ENCODE results near the gene FOXO6. TPM values are rescaled to one million over a fixed set of nuclear protein-coding genes. Genes with fewer than 3 reads are reported as not detected.

Gene FOXO6
- polyA plus RNA-seq, 1 of the 3 experiments (the other 2 are of a cell fraction): 0.35 TPM

GRCh38 chr1:41409825-41410224 lies 48.6 kb downstream of the FOXO6 start:
- POLR2A ChIA-PET: no interaction called here
- no peaks in the 10 kb centered on the region for H3K9me3 ChIP-seq
- CTCF ChIA-PET: interaction anchor here (1.1 to 3.2 kb wide), 3 partner anchors 9 to 127 kb away, joined by 3 to 13 read pairs (median 7); no protein-coding TSS in a partner anchor

More at GRCh38 chr1:41409825-41410224, 48.6 kb downstream of the FOXO6 start:
- no peaks in the 10 kb centered on the region for H3F3A ChIP-seq (replicated peaks; ENCODE audit: insufficient read depth)
- TF ChIP-seq NFIC (IDR thresholded peaks at IDR 0.05; ENCODE audit: borderline replicate concordance) (no peak), MEF2A (IDR thresholded peaks at IDR 0.05; ENCODE audit: borderline replicate concordance, low read depth) (no peak), RXRA (IDR thresholded peaks at IDR 0.05; ENCODE audit: borderline replicate concordance, low read depth) (no peak), GATA2 (CRISPR knock-in tag; IDR thresholded peaks at IDR 0.05) (no peak), IRF3 (IDR thresholded peaks at IDR 0.05; ENCODE audit: low read depth, low read length) (no peak), SIN3A (IDR thresholded peaks at IDR 0.05; ENCODE audit: borderline replicate concordance, low read depth, low read length) (no peak), RAD21 (IDR thresholded peaks at IDR 0.05; ENCODE audit: low read length) (no peak), MAX (IDR thresholded peaks at IDR 0.05; ENCODE audit: low read depth) (no peak), NRF1 (IDR thresholded peaks at IDR 0.05; ENCODE audit: low read depth, low read length) (no peak)
- TF ChIP-seq, protein P1, sequence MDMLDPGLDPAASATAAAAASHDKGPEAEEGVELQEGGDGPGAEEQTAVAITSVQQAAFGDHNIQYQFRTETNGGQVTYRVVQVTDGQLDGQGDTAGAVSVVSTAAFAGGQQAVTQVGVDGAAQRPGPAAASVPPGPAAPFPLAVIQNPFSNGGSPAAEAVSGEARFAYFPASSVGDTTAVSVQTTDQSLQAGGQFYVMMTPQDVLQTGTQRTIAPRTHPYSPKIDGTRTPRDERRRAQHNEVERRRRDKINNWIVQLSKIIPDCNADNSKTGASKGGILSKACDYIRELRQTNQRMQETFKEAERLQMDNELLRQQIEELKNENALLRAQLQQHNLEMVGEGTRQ (IDR thresholded peaks at IDR 0.05; ENCODE audit: borderline replicate concordance, low read depth, low read length): no peak
- TF ChIP-seq, protein P2, sequence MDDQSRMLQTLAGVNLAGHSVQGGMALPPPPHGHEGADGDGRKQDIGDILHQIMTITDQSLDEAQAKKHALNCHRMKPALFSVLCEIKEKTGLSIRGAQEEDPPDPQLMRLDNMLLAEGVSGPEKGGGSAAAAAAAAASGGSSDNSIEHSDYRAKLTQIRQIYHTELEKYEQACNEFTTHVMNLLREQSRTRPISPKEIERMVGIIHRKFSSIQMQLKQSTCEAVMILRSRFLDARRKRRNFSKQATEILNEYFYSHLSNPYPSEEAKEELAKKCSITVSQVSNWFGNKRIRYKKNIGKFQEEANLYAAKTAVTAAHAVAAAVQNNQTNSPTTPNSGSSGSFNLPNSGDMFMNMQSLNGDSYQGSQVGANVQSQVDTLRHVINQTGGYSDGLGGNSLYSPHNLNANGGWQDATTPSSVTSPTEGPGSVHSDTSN (IDR thresholded peaks at IDR 0.05): no peak
- TF ChIP-seq, protein P3, sequence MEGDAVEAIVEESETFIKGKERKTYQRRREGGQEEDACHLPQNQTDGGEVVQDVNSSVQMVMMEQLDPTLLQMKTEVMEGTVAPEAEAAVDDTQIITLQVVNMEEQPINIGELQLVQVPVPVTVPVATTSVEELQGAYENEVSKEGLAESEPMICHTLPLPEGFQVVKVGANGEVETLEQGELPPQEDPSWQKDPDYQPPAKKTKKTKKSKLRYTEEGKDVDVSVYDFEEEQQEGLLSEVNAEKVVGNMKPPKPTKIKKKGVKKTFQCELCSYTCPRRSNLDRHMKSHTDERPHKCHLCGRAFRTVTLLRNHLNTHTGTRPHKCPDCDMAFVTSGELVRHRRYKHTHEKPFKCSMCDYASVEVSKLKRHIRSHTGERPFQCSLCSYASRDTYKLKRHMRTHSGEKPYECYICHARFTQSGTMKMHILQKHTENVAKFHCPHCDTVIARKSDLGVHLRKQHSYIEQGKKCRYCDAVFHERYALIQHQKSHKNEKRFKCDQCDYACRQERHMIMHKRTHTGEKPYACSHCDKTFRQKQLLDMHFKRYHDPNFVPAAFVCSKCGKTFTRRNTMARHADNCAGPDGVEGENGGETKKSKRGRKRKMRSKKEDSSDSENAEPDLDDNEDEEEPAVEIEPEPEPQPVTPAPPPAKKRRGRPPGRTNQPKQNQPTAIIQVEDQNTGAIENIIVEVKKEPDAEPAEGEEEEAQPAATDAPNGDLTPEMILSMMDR (IDR thresholded peaks at IDR 0.05): no peak
- H2AFZ ChIP-seq (ENCODE audit: low read depth): no peak overlapping the region
- H3K4me2 ChIP-seq: no peak overlapping the region
- H3K4me1 ChIP-seq (ENCODE audit: control insufficient read depth in 1 of 2, insufficient read depth in 2 of 2, low read depth in 1 of 2, low read length in 1 of 2): peaks cover under 1 to 27% of the 10 kb centered on the region in 2 experiments; a peak in 2 of 4 replicates
- no peaks in the 10 kb centered on the region for H3K79me2 ChIP-seq (ENCODE audit: insufficient read depth)
- 69% methylated on average over 7 of the region's 7 CpGs for WGBS (ENCODE audit: low lambda C conversion rate)
- no peaks in the 10 kb centered on the region for H3K9me2 ChIP-seq
- no peaks in the 10 kb centered on the region for H3K27me3 ChIP-seq (ENCODE audit: insufficient read depth)
- H3K36me3 ChIP-seq (replicated peaks in 1 of 2; ENCODE audit: control insufficient read depth in 1 of 2, insufficient read depth in 2 of 2, low read length in 1 of 2): no peaks in the 10 kb centered on the region
- no peak overlapping the region for H3K4me3 ChIP-seq (ENCODE audit: low read depth in 2 of 2, low read length in 1 of 2)
- H3K27ac ChIP-seq (ENCODE audit: low read depth in 2 of 2, low read length in 1 of 2): no peak overlapping the region
- H4K20me1 ChIP-seq (ENCODE audit: insufficient read depth): no peaks in the 10 kb centered on the region
- no peak overlapping the region for H3K9ac ChIP-seq
- no peak for DNase-seq
